GM12872 (cell line): ENCODE data around the gene MEI1.

Experiments
- CTCF ChIP-seq: IDR thresholded peaks from 3 replicates; pipeline ENCODE4 v1.5.1; 2011; ENCODE audit warnings: low read depth, mild to moderate bottlenecking, low read length, moderate library complexity; ENCODE audit not compliant: insufficient read depth

The MEI1 gene

DNA sequence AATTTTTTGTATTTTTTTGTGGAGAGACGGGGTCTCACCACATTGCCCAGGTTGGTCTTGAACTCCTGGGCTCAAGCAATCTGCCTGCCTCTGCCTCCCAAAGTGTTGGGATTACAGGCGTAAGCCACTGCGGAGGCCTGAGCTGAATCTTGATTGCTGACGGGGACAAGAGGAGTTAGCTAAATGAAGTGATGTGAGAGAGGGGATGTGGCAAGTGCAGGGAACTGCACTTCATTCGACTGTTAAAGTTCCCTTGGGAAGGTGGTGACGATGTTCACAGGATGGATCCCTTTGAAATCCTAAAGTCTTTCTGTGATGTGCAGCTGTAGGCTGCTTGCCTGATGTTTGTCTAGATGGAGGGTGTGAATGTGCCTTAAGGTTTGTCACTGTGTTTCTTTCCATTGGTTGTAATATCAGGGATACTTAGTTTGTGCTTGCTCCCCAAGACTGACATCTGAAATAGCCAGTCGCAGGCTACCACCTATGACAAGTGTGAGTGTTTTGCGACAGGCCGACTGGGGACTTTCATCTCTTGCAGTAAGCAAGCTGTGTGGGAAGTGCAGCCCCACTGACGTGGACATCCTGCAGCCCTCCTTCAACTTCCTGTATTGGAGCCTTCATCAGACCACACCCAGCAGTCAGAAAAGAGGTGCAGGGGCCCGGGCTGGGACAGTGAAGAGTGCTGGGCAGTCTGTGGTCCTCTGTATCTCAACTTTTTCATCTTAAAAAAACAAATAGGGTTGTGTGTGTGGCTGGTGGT is 81.6 kb downstream of the MEI1 start:
- TF ChIP-seq CTCF, result 0 out of 3 replicates have a peak, but pooled peaks have one; percentile 2

GRCh38 chr22:41781507-41781906 is 82.2 kb downstream of the MEI1 start:
- no peak for TF ChIP-seq CTCF

GRCh38 chr22:41782316-41782715 is 83.0 kb downstream of the MEI1 start:
- peak; percentile 27; the same call in 1 of the 3 replicates for TF ChIP-seq CTCF

GRCh38 chr22:41782751-41783150 is 83.4 kb downstream of the MEI1 start:
- TF ChIP-seq CTCF, result no peak

DNA sequence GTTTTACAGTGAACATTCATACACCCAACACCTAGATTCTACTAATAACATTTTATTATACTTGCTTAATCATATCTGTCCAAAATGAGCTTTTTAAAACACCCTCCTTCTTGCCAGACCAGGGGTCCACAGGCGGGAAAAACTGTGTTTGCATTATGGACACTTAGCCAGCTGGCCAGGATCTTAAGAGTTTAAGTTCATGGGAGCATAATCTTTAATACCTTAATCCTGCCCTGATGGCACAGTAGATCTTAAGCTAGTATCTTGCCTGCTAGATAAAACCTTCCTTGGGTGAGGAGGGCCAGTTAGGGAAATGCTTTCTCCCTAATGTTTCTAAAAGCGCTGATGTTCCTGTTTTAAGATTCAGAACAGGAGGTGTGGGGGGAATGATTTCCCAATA is 88.0 kb downstream of the MEI1 start:
- TF ChIP-seq CTCF, result no peak

- no peak for TF ChIP-seq CTCF
Measured at GRCh38 chr22:41793871-41794270, 94.6 kb downstream of the MEI1 start.

DNA sequence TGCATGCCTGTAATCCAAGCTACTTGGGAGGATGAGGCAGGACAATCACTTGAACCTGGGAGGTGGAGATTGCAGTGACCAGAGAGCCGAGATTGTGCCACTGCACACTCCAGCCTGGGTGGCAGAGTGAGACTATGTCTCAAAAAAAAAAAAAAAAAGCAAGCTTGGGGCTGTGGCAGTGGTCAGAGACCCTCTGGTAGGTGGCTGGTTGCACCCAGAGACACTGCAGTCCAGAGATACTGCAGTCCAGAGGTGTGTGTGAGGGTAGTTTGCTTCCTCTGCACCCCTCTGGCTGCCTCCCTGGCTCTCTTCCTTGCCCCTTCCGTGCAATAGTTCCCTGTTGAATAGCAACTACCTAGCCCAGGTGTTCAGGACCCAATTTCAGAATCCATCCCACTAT is 99.4 kb downstream of the MEI1 start:
- TF ChIP-seq CTCF, result no peak
